GM21381 (cell line): ENCODE measurements around the gene TUBB4A.

ENCODE experiments used
- ATAC-seq: cut with Tn5 transposase; IDR thresholded peaks from one replicate; pipeline ENCODE4 v1.9.1; 2021; ENCODE audit warnings: mild to moderate bottlenecking, moderate library complexity; ENCODE audit not compliant: unreplicated experiment

The TUBB4A gene

GRCh38 chr19:6498294-6499036, 3.6 kb downstream of the TUBB4A start:
- no peak for ATAC-seq

- no peak for ATAC-seq
Observed at GRCh38 chr19:6495947-6496346, 6.2 kb downstream of the TUBB4A start.

DNA sequence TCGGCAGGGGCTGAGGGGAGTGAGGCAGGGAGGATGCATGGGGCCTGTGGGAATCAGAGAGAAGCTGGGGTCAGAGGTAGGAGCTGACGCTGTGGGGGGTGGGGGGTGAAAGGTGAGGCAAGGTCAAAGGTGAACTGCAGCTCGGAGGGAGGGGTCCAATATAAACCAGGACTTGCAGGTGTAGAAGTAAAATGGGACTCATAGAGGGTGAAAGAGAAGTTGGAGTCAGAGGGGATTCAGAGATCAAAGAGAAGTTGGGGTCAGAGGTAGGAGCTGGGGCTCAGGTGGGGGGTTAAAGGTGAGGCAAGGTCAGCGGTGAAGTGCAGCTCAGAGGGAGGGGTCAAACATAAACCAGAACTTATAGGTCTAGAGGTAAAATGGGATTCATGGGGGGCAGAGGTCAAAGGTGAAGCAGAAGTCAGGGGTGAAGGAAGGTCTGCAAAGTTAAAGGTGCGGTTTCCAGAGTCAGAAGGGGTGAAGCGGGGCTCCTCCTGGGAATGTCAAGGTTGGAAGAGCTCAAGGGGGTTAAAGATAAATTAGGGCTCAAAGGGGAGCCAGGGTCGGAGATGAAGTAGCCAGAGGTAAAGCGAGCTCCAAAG, 7.6 kb downstream of the TUBB4A start:
- no peak for ATAC-seq

DNA sequence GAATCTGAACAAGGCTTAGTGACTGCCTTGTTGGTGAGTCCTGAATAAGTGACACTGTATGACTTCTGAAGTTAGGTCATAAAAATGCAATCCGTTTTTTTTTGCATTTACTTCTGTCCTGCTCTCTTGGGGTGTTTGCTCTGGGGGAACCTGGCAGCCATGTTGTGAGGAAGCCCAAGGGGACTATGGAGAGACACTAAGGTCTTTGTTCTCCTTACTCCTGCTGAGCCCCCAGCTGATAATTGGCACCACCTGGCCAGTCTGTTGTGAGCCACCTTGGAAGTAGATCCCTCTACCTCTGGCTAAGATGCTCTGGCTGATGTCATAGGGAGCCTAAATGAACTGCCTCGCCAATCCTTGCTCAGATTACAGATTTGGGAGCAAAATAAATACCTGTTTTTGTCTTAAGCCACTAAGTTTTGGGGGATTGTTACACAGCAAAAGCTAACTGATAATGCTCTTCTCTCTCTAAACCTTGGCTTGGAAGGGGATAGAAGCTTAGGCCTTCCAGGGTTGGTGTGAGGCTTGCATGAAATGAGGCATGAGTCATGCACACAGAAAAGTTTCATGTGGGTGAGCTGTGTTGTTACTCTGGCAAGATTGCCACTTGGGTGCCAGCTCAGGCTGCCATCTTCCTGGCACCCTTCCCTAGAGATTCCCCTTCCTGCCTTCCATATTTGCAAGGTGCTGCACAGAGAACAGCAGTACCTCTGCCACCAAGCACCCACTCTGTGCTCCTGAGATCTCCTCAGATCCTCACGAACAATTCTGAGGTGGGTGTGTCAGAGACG, 10.1 kb downstream of the TUBB4A start:
- ATAC-seq = no peak

DNA sequence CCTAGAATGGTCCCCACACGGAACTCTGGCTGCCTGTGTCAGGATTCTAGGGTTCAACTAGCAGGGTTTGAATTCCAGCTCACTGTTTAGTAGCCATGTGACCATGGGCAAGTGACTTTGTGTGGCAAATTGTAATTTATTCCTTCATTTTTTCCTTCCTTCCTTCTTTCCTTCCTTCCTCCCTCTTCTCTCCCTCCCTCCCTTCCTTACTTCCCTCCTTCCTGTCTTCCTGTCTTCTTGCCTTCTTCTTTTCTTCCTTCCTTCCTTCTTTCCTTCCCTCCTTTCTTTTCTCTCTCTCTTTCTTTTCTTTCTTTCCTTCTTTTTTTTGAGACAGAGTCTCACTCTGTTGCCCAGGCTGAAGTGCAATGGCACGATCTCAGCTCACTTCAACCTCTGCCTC, 12.0 kb downstream of the TUBB4A start:
- no peak for ATAC-seq

- ATAC-seq = no peak
Observed at GRCh38 chr19:6489278-6490061, 12.6 kb downstream of the TUBB4A start.

DNA sequence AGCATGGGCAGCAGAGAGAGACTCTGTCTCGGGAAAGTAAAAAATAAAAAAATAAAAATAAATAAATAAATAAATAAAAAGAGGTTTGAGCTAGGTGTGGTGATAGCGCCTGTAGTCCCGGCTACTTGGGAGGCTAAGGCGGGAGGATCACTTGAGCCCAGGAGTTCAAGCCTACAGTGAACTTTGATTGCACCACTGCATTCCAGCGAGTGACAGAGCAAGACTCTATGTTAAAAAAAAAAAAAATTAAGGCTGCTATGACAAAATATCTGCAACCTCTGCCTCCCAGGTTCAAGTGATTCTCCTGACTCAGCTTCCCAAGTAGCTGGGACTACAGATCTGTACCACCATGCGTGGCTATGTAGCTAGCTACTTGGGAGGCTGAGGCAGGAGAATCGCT, 17.3 kb downstream of the TUBB4A start:
- no peak for ATAC-seq

DNA sequence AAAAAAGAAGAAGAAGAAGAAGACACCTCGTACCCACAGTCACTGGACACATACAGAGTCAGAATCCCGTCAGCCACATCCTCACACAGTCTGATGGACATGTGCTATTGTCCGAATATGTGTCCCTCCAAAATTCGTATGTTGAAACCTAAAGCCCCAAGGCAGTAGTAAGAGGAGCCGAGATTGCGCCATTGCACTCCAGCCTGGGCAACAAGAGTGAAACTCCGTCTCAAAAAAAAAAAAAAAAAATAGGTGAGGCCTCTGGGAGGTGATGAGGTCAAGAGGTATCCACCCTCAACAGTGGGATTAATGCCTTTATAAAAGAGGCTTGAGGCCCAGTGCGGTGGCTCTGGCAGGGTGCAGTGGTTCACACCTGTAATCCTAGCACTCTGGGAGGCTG, 17.9 kb downstream of the TUBB4A start:
- no peak for ATAC-seq

- ATAC-seq = no peak
Observed at GRCh38 chr19:6483235-6483634, 18.9 kb downstream of the TUBB4A start.

- ATAC-seq = no peak
Observed at GRCh38 chr19:6482343-6482686, 19.8 kb downstream of the TUBB4A start.

DNA sequence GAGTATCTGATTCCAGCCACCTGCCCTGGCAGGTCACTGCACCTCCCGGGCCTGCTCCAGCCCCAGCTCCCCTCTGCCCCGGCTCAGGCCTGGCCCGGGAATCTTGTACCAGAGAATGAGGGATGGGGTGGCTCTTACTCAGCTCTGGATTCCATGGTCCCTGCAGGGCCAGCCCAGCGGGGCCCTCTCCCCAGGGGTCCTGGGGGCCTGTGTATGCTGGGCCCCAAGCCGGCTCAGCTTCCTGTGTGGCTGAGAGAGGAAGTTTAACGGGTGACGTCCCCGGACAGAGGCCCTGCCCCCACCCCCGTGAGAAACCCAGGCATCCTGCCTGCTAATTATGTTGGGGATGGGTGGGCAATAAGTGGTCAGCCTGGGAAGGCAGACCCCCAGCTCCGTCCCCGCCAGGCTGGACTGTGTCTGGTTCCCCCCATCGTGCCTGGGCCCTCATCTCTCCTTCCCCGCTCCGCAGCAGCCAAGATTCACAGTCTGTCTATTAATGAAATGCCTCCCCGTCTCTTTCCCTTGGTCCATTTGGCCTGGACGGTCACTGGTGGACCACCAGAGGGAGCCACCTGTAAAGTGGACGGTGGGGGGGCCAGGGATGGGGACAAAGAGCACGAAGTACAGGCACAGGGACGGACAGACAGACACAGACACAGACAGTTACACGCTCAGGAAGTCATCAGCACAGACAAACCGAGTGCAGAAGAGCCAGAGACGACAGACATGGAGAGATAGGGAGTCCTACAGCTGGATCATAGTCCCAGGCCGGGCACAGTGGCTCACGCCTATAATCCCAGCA, 20.4 kb downstream of the TUBB4A start, which contains the start of gene DENND1C:
Gene DENND1C, minus strand, starts transcription at position 247 of the 802 bp plus-strand sequence. Its CDS starts 92 bp downstream, at position 155.
- peak; percentile 65 for ATAC-seq

DNA sequence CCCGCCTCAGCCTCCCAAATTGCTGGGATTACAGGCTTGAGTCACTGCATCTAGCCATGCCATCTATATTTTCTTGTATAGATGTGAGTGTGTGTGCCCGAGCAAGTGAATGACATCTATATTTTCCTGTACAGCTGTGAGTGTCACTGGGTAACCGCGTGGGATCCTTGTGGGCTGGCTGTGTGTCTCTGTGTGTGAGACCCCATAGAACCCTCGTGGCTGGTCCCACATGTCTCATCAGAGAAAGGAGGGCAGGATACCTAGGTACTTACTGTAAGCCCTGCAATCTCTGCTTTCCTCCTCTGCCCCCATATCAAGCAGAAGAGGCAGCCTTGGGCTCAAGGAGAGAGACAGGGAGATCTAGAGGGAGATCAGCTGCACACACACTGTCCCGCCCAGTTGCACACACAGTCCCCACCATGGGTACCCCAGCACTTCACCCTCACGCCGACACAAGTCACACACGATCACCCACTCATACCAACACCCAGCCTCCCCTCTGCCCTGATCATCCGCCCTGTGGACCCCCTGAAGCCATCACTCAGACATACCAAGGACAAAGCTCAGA, 21.2 kb downstream of the TUBB4A start:
- ATAC-seq = peak; percentile 5

DNA sequence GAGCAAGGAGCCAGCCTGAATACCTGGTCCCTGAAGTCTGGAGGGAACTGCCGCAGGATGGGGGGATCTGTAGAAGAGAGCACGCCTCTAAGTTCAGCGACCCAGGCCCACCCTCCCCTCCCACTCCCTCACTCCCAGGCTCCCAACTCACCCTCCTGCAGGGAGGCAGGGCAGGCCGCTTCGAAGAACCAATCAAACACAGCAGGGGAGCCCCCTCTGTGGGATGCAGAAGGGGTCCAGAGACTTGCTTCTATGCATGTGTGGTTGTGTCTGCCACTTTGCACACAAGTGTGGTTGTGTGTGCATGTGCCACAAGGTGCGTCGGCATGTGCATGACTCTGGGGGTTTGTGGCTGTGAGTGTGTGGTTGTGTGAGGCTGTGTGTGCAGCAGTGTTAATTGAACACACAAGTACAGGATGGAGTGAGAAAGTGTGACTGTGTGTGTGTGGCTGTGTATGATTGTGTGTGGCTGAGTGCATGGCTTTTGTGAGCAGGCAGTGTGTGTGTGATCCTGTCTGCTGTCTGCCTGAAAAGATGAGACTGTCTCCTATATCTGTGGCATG, 22.2 kb downstream of the TUBB4A start:
- ATAC-seq = no peak

DNA sequence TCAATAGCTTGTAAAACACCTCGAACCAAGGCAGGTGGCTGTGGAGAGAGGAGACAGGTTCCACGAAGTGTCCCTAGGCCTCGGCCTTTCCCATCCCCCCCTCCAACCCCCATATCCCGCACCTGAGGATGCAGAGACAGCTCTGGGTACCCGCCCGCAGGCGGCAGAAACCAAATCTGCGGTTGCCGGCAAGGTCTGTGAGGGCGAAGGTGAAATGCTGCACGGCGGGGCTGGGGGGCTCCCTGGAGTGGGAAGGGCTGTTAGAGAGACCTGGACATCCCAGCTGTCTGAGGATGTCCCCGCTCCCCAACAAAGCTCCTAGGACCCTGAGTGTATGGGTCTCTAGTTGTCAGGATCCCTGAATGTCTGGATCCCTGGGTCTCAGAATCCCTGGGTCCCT, 23.3 kb downstream of the TUBB4A start:
- ATAC-seq = no peak

GRCh38 chr19:6476896-6477431, 25.1 kb downstream of the TUBB4A start:
- ATAC-seq = no peak

DNA sequence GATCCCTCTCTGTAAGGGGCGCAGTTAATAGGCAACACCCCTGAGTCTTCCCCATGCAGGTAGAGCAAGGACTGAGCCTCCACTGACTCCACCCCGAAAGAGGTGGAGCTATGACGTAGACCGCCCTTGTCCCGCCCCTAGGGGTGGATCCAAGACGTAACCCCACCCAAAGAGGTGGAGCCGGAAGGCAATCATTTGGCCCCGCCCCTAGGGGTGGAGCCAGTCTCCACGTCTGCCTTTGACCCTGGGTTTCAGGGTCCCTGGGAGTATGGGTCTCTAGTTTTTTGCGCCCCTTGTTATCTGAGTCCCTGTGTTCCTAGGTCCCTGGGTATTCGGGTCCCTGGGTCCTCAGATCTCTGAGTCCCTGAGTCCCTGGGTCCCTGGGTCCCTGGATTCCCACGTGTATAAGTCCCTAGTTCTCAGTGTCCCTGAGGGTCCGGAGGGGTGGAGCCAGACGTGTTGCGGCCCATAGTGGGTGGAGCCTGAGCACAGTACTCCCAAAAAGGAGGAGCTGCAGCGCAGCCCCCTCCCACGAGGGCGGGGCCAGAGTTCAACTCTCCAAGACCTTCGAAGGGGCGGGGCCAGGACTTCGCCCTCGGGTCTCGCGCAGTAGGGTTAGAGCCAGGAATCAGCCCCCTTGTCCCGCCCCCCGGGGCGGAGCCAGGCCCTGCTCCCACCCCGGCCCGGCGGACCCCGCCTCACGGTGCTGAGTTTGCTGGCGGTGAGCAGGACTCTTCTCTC, 25.8 kb downstream of the TUBB4A start:
- ATAC-seq = no peak

- no peak for ATAC-seq
Observed at GRCh38 chr19:6475321-6476108, 26.6 kb downstream of the TUBB4A start.

GRCh38 chr19:6473647-6474046, 28.5 kb downstream of the TUBB4A start:
- no peak for ATAC-seq
